HT-29 (cell line): ENCODE measurements around the gene SMC2. TPM values are rescaled to one million over a fixed set of nuclear protein-coding genes. Genes with fewer than 3 reads are reported as not detected.
A peak's percentile ranks its signal among the peaks of the same experiment; 100 is the strongest.

Experiments used
- DNase-seq: peaks from one replicate; pipeline ENCODE4 v3.0.0-alpha.2; 2015; ENCODE audit warnings: low spot score
- total RNA-seq: library from RNA; depleted of rRNA; stranded (reverse); fragments of >200 nt; shearing (Covaris generic); gene quantifications from 2 replicates; pipeline ENCODE4 v1.2.3, GENCODE V29; 2014; rRNA removed

SMC2 gene
- 9.3 and 10.2 TPM in 2 replicates for total RNA-seq

DNA sequence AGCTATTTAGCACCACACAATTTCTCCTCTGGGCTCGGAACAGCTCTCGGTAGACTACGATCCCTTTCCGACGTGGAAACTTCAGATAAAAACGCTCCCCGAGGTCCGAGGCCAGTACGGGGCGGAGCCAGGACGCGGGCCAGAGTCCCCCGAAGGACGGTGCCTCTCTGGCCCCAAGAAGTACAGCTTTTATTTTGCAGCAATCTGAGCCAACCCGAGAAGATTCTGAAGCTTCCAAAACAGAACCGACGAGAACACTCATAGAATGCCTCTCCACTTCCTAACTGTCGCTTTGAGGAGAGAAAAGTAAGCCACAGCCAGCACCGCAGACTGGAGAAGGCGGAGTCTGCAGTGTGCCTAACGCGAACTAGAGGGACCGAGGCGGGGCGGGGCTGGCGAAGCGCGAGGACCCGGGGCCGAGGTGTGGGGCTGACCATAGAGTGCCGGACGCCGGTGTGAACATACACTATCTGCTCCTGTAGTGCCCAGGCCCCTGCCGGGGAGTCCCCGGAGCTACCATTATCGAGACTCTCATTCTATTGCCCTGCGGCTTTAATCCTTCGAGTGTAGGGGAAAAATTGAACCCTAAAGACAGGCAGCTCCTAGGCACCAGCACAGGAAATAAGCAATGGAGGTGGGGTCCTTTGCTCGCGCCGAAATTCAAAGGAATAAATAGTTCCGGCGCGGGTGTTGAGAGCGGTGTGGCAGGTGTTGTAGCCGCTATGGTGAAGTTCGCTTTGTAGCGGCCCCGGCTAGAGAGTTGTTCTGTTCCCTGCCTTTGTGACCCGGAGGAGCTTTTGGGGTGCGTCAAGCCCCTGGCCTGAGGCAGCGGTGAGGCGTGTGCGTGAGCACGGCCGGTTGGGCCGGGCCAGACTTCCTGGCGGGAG lies at the start of gene SMC2:
TSS of gene SMC2 (plus strand) at position 663 of the 887 bp plus-strand sequence. CDS start 1,076 bp downstream, outside the sequence.
- DNase-seq = peak; percentile 94

- no peak for DNase-seq
These were observed 25.6 kb upstream of the SMC2 start for GRCh38 chr9:104068546-104068945.

- DNase-seq = no peak
These were observed 24.8 kb upstream of the SMC2 start for GRCh38 chr9:104069288-104069687.

DNA sequence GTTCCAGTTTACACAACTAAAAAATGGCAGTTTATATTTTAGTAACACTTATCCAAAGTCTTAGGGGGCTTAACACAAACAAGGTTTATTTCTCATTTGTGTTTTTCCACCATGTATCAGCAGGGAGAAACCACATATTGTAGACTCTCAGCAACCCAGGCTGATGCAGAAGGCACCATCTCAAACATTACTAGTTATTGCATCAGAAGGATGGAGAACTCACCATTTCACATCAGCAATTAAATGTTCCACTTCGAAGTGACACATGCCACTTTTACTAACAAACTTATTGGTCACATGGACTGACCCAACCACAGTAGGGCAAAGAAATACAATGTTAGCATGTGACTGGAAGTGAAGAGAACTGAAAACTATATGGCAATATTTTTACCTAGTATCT lies 22.5 kb upstream of the SMC2 start:
- DNase-seq = no peak

DNA sequence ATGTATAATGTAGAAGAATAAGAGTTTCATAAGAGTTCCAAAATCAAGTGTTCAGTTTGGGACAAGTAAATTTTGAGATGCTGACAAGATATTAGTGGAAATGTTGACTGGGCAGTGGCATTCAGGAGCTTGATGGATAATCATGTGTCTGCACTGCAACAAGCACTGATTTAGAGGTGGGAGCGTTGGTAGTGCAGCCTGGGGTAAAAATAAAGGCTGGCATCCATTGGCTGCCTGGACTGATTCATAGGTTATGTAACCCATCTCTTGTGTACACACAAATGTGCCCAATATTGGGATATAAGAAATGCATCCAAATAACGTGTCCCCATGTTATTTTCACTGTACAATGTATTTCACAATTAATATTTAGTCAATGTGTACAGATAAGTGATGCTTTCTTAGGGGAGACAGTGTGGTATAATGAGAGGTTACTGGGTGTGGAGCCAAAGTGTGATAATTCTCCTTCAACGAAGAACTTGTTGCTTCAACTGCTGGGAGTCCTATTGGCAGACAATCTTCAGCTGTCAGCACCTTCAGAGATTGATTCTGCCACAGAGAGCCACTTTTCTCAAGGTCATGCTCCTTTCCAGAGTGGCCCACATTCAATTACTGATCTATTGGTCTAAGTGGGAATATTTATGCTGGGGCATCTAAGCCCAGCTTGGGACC lies 20.9 kb upstream of the SMC2 start:
- no peak for DNase-seq

GRCh38 chr9:104073770-104074133 lies 20.4 kb upstream of the SMC2 start:
- DNase-seq = no peak

GRCh38 chr9:104074876-104075275 lies 19.2 kb upstream of the SMC2 start:
- no peak for DNase-seq

DNA sequence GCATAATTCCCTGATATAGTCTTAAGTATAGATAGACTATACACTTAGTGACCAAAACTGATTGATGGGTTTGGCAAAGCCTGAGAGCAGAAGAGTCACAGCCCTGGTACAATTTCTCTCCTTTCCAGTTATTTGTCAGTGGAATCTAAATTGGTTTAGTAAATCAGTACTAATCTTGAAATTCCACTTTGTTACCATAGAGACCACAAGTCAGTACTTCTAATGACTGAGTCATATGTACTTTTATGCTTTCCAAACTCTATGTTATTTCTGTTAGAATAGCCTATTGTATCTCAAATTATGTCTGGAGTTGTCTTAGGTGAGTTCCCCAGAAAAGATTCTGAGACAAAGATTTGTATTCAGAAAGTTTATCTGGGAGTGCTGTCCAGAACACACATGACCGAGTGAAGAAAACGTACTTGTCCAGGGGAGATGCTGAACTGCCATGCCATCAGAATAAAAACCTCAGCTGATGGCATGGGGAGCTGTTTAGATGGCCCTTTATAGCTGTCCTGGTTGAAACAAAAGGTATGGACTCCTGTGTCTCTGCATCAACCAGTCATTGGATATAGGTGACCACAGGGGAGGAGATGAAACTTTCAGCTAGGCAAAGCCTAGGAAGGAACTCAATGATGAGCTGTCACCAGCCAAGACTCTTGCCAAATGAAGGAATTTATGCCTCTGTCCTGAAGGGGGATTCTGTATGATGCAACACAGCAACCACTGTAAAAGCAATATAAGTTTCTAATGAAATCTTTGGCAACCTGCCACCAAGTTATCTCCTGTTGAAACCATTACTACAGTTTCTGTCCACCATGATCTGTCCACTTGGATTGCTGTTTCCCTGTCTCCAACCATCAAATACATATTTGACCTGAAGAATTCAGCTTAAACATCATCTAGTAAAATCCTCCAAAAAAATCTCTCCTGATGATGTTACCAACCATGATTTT lies 18.0 kb upstream of the SMC2 start:
- no peak for DNase-seq

DNA sequence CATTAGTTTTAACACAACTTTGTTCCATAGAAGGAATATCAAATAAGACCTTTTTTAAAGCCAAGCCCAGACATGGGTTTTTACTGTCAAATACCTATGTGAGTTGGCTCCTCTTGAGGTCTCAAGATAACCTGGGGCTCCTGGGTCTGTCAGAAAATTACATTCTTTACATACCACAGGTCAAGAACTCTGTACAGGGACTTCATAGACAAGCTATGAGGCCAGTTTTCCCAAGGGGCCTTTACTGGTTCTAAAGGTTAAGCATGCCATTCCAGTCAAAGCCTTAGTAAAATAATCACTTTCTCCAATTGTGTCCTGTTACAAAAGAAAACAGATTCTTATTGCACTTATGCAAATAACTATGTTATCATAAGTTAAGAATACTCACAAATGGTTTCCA lies 15.5 kb upstream of the SMC2 start:
- DNase-seq = no peak

- DNase-seq = no peak
These were observed 13.1 kb upstream of the SMC2 start for GRCh38 chr9:104080983-104081382.

GRCh38 chr9:104082168-104082567 lies 11.9 kb upstream of the SMC2 start:
- DNase-seq = no peak

GRCh38 chr9:104085525-104085924 lies 8.6 kb upstream of the SMC2 start:
- DNase-seq = no peak

GRCh38 chr9:104087894-104088293 lies 6.2 kb upstream of the SMC2 start:
- no peak for DNase-seq

DNA sequence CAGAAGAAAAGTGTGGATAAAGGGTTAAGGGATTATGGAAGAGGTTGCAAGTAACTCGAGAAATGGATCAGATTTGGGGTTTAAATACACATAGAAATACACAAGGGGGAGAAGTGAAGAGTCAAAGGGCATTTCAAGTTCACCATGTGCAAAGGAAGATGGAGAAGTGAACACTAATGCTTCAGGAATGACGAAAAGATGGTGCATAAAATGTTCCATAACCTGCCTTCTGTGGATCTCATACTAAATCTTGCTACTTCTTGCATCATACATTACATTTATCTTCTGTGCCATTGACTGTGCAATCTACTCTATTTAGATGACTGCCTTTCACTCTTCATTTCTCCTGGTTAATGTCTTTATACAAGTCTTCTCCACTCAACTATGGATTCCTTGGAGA lies 5.7 kb upstream of the SMC2 start:
- DNase-seq = no peak

DNA sequence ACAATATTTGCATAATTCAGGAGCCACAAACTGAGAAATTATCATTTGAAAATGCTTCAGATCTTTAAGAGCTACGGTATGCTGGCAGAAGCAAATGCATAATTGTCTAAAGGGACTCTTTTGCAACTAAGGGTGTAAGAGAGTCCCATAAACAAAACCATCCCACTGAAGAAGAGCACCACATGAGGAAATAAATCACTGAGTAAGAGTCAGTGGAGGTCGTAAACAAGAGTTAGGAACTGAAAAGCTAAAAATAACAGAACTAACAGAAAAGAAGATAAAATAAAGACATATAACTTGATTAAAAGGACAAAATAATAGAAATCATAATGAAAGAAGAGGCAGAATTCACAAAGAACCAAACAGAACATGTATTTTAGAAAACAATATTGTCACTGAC lies 3.5 kb upstream of the SMC2 start:
- no peak for DNase-seq

GRCh38 chr9:104091116-104091515 lies 3.0 kb upstream of the SMC2 start:
- no peak for DNase-seq

DNA sequence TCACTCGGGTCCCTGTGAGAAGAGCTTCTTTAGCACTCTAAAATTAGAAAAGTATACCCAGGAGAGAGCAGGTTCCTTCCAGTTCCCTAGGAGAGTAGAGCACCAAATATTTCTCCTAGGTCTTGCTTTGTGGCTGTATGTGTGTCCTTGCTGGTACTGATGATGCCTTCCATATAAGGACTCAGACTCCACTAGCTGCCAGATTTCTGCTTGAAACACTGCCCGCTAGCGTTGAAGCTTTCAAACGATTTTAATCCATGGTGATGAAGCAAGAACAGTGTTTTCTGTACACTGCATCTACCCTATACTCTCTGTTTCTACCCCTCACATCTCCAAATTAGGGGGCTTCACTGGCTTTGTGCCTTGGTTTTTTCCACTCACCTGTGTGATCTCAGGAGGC lies 2.4 kb upstream of the SMC2 start:
- no peak for DNase-seq

DNA sequence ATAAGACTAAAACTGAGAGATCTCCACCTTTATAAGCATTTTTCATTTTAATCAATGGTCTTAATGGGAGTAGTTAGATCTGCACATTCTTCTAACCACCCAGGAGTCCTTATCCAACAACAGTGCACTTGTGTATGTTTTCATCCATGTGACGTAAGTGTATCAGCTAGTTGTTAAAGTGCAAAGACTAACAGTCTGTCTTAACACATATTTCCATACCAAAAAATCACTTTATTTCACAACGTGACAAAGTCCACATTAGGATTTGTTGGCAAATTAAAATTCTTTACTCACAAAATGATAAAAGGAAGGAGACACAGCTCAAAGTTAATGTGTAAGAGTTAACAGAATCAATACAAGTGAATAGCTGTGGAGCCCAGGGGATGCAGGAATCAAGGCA lies 1.9 kb upstream of the SMC2 start:
- no peak for DNase-seq

DNA sequence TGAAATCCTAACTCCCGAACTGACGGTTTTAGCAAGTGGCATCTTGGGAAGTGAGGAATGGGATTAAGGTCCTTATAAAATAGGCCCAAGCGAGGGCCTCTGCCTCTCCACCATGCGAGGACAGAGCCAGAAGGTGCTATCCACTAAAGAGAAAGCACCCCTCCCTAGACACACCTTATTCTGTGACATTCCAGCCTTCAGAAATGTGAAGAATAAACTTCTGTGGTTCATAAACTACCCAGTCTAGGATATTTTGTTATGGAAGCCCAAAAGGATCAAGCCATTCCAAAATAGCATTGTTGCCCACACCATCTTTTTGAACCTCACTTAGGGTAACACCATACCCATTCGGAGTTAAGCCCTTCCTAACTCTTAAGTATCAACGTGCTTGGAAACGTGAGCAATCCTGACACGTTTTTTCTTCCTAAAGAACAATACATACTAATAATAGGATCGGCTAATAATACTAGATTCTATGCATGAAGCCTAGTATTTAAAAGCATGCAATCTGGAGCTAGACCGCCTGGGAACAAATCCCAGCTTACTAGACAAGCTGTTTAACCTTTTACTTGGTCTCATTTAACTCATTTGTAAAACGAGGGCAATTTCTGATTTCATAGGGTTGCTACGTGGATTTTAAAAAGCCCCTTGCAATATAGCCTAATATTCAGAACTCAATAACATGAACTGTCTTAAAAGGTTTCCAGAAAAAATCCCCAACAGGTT lies 1.1 kb upstream of the SMC2 start:
- DNase-seq = no peak

DNA sequence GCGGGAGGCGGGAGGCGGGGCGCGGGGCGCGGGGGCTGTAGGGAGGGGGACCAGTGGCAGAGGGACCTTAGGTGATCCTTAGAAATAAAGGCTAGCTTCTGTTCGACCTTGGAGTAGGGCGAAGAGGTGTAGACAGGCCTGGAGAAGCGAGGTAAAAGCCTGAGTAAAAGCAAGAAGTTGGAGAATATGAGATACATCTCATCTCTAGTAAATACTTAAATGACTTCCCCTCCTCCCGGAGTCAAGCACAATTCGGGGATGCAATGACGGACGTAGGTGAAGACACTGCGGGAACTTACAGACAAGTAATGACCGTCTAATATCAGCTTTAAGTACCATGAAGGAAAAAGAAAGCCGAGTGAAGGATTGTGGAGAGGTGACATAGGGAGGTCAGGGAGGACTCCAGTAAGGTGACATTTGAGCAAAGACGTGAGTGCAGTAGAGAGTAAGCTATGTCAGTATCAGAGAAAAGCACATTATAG lies 466 bp downstream of the SMC2 start:
- DNase-seq = no peak

DNA sequence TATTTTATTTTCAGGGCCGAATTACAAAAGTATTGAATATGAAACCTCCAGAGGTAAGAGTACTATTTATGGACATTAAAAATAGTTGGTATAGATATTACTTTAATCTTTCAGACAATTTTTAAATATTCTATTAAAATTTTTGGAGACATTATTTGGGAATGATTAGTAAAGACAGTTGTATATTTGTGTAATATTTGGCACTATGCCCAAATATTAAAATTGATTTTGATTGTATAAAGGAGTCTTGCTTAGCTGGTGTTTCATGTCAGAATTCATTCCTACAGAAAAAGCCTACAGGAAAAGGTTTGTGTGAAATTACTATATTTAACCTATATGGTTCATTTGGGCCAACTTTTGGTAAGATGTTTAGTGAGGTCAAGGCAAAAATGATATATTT lies 5.5 kb downstream of the SMC2 start:
- DNase-seq = no peak
